CD4-positive, alpha-beta T cell treated with Interleukin-17A for 1 hour (primary cell): ENCODE results near the gene GRK5.
"Not testable (repeated sequence)": the region's sequence is repeated elsewhere in the genome, so short reads cannot be mapped to it uniquely, and the experiment has no call there.

Experiments
- DNase-seq: peaks from one replicate; pipeline ENCODE4 v3.0.0-alpha.2; 2020

GRK5 gene

DNA sequence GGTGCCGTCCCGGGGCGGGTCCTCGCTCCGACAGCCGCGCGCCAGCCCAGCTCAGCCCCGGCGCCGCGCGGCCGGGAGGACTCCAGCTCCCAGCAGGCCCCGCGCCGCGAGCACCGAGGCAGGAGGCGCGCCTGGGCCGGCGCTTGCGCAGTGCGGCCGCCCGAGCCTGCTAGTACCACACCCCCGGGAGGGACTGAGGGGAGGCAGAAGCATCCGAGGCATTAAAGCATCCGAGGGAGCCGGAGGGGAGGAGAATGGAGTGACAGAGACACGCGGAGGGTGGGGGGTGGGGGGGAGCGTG lies at the start of gene GRK5:
Gene GRK5 (plus strand): TSS at position 206 of the 301 bp plus-strand sequence. CDS start 347 bp downstream, outside the sequence.
- DNase-seq, result peak; percentile 97

DNA sequence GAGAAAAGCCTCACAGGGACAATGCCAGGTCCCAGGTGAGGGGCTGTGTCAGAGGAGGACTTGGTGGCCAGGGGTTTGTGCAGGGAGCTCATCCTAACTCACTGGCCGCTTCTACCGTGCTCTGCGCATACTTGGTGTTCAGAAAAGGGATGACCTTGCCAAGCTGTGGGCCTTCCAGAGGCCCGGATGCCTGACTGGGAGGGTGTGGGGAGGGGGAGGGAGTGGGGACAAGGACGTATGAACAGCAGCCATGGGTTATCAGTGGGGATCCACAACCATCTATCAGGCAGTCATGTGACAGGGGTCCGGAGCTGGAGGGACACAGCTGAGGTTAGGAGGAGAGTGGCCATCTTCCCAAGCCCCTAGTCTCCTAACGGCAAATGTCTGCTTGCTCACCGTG lies 48.0 kb upstream of the GRK5 start:
- DNase-seq, result no peak

DNA sequence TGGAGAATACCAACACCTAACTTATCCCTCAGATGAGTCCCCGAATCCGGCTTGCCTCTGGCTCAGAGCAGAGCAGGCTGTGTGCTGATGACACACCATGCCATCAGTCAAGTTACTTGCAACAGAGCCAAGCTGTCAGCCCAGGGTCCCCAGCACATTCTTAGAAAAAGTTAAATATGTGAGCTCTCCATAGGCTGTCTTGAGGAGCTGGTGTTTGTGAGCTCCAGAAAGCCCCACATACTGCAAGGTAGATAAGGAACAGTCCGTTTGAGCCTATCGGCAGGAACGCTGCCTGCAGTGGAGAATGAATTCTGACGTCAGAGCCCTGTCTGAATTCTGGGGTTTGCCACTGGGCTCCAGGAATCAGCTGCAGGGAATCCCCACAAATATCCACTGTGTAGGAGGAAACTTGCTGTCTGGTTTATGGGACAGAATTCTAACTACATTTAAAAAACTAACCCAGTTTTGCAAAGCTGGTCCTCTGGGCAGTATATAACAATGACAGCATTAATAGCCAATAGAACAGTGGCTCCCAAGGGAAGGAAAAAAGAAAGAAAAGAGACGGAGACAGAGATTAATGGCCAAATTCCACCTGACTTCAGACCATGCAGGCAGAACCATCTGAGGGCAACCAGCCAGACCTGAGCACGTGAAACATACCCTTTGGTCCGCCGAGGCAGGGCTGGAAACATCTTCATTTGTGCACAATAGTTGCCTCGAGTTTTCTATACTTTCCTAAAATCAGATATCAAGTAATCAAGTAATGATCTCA lies 45.5 kb upstream of the GRK5 start:
- no peak for DNase-seq

DNA sequence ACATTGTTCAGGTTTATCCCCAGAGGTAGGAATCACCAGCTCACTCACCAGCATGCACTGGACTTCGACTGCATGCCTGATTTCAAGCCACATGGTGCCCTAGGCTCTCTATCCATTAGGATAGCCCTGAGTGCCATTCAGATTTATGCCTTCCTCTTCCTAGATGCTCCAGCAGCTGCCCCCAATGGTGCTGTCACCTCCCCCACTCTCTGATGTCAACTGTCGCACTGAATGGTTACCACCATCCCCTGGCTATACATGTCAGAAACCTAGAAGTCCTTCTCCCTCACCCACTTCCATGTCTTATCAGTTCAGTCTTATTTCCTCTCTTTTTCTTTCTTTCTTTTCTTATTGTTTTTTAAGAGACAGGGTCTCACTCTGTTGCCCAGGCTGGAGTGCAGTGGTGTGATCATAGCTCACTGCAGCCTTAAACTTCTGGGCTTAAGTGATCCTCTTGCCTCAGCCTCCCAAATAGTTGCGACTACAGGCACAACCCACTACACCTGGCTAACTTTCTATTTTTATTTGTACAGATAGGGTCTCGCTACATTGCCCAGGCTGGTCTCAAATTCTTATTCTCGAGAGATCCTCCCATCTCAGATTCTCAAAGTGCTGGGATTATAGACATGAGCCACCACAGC lies 44.8 kb upstream of the GRK5 start:
- DNase-seq, result no peak

DNA sequence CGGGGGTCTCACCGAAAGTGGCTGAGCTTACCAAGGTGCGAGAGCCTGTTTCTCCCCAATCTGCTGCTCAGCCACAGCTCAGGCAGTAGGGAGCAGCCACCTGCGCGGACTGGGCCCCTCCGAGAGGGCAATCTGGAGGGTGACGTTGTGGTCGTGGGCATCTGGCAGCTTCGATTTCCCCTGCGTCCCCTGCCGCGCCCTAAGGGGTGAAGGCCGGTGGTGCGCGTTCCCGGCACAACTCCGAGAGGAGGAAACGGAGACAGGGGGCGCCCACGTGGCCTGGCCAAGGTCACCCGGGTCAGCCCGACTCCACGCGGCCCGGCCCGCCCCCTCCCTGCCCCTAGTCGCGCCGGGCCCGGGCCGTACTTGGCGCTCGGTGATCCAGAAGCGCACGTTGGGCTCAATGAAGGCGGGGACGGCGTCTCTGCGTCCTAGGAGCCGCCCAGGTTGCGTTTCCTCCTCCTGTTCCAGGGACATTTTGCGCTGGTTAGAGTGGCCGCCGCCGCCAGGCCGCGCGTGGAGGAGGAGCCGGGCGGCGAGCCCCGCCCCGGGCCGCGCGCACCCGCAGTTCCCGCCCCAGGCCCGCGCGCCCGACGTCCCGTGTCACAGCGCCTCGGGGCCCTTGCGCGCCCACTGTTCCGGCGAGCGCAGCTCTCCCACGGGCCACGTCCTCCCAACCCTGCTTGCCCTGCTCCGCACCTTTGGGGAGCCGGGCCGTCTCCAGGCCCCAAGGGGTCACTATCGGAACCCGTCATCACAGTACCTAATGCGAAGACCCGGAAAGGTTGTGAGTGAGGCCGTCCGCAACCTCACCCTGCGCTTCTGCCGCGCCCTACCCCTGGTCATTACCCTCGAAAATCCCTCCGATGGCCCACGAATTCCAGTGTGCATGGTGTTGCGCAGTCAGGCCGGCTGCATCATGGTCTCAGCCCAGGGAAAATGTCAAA lies 41.9 kb upstream of the GRK5 start, which contains the start of gene SFXN4:
Gene SFXN4 (minus strand): TSS at position 544 of the 947 bp plus-strand sequence. CDS start 67 bp downstream, at position 477.
- DNase-seq, result peak; percentile 82

DNA sequence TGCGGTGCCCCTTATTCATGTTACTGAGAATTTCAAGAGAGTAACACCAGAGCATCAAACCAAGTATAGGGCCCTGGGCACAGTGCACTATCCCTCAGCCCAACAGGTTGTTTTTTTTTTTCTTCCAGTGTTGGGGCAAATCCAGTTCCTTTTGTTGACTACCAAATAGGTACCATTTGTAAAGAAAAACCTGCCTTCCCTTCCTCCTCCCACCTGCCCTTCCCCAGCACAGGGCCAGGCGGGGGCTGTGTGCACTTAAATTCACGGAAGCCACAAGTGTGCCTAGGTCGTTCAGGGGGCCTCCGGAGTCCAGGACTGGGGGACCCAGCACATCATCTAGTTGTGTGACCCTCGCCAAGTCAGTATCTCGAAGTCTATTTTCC lies 41.3 kb upstream of the GRK5 start:
- DNase-seq, result no peak

DNA sequence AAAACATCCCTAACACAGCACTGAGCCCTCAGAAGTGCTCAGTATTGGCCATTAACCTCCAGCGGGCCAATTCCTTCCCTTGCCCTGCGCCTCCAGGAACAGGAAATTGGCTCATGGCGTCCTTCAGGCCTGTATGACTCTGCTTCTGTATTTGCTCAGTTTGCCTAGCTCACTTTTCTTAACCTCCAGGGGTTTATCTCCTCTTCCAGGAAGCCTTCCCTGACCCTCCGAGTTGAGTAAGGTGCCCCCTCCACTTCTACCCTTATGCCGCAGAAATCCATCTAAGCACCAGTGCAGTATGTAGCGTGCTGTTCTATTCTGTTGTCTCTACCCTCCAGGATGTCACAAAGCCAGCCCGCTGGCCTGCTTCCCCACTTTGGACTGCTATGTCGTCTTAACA lies 40.8 kb upstream of the GRK5 start:
- DNase-seq, result no peak

DNA sequence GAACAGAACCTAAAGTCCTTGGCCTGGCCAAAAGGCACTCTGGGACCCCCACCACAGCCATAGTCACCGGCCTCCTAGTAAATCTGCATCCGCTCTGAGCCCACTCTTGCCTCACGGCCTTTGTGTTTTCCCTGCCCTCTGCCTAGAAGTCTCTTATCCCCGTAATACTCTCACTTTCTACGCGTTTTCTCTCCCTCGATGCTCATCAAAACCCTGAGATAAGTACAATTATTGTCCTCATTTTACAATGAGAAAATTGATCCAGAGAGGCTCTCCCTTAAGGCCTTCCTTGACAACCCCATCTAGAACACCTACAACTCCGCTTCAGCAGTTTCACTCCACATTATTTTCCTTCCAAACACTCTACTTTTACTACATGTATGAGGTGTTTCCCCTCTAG lies 40.3 kb upstream of the GRK5 start:
- DNase-seq, result no peak

DNA sequence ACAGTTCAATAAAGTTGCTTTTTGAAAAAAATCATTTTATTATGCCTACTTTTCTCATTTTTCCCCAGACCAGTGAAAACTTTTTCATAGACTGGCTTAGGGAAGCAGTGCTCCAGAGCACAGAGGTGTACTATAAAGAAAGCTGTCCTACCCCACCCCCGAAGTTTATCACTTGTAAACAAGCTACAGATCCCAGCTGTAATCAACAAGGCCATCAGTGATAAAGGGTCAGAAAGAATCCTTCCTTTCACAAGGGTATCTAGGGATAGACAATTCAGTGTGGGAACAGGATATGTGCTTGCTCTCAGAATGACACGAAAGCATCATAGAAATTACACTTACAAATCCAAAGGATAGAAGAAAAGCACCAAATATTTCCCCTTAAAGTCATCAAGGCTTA lies 33.3 kb upstream of the GRK5 start:
- no peak for DNase-seq

DNA sequence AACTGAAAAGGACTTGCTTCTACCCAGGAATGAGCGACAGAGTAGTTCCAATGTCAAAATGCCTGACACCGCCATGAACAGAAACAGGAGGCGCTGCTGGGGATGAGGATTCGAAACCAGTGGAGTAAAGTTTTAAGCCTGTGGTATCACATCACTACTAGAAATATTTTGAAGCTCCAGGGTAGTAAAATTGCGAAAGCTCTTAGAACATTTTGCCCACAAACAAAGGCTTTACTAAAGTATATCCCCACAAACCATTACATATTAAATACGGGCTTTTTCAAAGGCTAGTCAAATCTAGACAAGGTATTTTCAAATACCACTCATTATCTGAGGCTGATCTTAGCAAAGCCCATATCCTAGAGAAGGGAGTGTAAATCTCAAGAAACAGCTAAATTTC lies 31.2 kb upstream of the GRK5 start:
- DNase-seq, result no peak

DNA sequence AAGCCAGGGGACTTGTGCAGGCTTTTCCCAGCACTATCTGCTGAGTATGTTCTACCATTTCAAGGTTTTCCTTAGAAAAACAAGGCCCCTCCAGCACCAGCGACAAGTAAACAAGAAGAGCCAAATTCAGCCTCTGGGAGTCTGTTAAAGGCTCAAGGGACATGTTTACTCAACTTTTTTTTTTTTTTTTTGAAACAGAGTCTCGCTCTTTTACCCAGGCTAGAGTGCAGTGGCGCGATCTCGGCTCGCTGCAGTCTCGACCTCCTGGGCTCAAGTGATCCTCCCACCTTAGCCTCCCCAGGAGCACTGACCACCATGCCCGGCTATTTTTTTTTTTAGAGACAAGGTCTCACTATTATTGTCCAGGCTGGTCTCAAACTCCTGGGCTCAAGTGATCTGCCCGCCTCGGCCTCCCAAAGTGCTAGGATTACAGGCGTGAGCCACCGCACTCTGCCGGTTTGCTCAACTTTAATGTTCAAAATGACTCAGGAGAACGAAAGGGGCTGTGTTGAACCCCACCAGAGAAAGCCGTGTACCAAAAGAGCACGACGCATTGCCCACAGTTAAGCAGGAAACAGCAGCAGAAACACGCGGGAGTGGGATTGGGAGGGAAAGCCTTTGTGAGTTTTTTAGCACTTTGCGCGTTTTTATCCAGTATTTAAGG lies 29.5 kb upstream of the GRK5 start:
- DNase-seq, result no peak

DNA sequence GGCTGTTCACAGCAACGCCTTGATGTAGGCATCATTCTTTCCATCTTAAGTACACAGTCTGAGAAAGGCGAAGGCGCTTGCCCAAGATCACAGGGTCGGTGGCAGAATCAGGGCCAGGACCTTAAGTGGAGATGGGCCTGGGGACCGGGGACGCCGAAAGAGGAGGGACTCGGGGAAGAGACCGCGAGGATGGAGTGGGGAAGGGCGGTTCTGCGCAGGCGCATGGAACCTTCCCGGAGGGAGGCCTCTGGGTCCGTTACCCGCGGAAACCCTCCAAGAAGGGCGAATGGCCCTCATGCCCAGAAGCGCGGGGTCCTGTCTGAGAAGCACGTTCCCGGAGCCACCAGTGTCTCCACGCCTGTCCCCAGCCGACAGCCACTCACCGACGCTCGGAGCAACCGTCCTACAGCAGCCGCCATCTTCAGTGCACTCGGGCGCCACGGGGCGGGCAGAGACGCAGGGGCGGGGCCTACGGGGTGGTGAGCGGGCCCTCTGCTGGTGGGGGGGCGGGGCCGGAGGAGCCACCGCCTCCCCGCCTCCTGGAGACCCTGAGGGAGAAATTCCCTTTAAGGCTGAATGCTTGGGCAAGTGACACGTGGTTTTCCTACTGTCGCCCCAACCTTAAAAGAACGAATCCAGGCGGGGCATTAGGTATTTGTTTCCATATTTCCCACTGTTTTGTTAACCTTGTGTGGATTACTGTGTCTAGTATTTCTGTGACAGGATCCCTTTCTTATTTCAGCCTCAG lies 28.8 kb upstream of the GRK5 start, which contains the start of gene PRDX3:
Gene PRDX3 (minus strand): TSS at position 441 of the 748 bp plus-strand sequence. CDS start 22 bp downstream, at position 419.
- DNase-seq, result peak; percentile 91

DNA sequence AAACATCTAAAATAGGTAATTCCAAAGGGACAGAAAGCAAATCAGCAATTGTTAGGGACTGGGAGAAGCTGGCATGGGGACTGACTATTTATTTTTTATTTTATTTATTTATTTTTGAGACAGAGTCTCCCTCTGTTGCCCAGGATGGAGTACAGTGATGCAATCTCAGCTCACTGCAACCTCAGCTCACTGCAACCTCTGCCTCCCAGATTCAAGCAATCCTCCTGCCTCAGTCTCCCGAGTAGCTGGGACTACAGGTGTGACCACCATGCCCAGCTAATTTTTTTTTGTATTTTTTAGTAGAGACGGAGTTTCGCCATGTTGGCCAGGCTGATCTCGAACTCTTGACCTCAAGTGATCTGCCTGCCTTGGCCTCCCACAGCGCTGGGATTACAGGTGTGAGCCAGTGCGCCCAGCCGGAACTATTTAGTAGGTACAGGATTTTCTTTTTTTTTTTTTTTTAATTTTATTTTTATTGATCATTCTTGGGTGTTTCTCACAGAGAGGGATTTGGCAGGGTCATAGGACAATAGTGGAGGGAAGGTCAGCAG lies 26.4 kb upstream of the GRK5 start:
- not testable (repeated sequence) for DNase-seq

DNA sequence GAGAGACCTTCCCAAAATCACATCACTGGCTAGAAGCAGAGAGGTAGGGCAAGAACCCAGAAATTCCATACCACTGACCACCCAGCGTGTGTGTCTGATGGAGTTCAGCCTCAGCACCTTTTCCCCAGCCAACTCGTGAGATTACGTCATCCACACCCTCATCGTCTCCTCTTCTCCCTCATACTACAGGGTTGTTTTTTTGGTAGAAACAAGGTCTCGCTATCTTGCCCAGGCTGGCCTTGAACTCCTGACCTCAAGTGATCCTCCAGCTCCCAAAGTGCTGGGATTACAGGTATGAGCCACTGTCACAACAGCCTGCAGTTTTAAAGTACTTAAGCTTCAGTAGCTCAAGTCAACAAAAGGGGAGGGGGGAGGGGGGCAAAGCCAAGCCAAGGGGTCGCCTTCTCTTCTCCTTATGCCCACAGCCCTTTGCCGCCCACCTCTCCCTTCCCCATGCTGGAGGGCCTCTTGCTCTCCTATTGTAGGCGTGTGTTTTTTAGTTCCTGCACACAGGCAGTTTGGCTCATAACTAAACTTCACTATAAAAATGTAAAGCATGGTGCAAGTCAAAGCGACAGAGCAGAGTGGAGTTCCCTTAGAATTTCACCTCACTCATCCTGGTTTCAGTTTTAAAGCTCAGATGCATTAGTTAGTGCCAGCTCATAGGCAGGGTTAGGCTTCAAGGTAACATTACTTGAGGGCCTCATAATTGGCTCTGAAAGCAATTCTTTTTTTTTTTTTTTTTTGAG lies 23.5 kb upstream of the GRK5 start:
- DNase-seq, result no peak

DNA sequence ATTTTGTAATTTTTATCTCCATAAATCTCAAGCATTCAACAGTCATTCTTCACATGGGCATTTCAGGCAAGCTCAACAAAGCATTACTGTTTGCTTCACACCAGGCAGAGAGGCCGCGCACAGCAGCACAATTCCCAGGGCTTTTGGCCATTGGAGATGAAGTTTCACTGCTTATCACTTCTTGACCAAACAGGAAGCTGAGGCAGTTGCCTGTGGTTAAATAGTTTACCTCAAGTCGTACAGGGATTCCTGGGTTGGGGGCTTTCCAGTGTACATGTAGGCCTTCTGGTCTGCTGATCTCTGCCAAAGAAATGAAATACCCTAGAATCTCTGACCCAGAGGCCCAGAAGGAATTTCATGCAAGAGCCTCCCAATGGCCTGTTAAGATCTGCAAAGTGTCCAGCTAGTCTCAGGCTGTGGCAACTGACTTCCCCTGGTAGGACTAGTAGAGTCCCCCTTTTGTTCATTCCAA lies 17.5 kb upstream of the GRK5 start:
- peak; percentile 33 for DNase-seq

DNA sequence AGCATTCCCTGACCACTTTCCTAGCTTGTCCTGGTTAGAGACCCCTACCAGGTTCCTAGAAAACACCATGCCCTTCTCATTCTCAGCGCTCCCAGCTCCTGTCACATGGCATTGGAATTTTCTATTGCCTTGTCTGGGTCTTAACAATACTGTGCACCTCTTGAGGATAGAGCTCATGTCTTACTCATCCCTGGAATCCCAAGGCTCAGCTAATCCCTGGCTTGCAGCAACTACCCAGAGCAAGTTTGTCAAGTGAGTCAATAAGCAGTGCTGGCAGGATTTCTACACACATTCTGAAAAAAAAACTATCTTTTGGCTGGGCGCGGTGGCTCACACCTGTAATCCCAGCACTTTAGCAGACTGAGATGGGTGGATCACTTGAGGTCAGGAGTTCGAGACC lies 17.0 kb upstream of the GRK5 start:
- no peak for DNase-seq

DNA sequence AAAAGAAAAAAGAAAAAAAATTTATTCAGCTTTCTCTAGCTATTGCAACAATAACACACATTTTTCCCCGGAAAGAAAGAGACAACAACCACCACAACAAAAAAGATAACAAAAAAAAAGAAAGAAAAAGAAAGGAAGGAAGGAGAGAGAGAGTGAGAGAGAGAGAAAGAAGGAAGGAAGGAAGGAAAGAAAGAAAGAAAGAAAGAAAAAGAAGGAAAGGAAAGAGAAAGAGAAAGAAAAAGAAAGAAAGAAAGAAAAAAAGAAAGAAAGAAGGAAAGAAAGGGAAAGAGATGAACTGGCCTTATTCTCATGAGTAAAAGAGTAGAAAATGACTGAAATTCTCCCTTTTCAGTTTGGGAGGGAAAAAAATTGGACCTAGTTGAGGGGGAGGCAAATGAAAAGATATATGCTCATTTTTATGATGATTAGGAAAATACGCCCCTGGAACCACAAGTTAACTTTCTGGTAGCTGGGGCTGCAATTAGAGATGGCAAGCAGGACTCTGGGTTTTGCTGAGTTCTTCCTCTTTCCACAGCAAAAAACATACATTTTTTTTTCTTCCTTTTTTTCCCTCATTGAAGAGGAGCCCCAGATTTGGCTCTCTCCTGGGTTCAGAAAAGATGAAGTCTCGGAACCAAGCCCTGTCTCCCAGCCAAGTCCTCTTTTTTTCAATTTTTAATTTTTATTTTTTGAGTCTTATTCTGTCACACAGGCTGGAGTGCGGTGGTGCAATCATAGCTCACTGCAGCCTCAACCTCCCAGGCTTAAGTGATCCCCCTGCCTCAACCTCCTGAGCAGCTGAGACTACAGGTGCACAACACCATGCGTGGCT lies 16.2 kb upstream of the GRK5 start:
- no peak for DNase-seq

DNA sequence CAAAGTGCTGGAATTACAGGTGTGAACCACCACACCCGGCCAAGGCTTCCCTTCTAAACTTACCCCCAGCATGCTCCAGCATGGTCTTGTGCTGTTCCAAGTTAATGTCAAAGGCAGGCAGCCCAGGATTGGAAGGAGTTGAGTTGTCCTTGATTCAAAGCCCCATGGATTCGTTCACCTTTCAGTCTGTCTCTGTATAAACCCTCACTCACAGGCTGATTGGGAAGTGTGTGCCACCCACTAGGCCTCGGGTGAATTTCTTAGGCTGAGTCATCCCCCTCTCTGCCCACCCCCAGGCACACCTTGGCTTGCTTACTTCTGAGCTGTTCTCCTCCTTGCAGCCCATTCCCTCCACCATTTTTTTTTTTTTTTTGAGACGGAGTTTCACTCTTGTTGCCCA lies 15.5 kb upstream of the GRK5 start:
- DNase-seq, result no peak

DNA sequence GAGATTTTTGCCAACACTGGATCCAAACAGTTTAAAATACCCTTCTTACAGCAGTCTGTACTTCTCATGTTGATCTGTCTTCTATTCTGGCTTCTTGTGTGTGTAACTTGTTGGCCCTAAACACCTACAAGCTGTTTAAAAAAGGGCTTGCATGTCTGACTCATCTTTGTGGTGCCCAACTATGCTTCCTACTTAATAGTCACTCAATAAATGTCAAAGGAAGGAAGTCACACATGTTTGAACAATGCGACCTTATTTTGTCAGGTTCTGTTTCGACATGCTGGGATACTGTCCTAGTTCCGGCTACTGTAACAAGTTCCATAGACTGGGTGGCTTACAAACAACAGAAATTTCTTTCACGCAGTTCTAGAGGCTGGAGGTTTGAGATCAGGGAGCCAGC lies 9.4 kb upstream of the GRK5 start:
- DNase-seq, result no peak

DNA sequence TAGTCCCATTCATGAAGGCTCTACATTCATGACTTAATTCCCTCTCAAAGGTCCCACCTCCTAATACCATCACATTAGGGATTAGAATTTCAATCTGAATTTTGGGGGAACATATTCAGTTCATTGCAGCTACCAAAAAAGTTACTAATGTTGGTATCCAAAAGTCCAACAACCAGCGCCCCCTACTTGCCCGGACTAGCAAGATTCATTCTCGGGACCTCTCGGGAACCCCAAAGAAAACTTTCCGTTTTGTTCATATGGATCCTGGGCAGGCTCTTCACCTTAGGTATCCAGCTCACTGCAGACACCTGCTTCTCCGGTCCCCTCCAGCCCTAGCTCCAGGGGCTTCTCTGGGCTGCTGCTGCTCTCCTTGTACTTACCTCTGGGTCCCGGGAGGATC lies 8.9 kb upstream of the GRK5 start:
- peak; percentile 38 for DNase-seq
